Right atrium auricular region (tissue), 2 donors: ENCODE measurements around the gene WDR53. TPM values are rescaled to one million over a fixed set of nuclear protein-coding genes. Genes with fewer than 3 reads are reported as not detected.
A peak's percentile ranks its signal among the peaks of the same experiment; 100 is the strongest.
"Not testable (repeated sequence)": the region's sequence is repeated elsewhere in the genome, so short reads cannot be mapped to it uniquely, and the experiment has no call there.

Experiments used
- DNase-seq: peaks from one replicate; pipeline ENCODE4 v3.0.0-alpha.2; 2019; ENCODE audit warnings: low spot score
- H3K27ac ChIP-seq, 2 donors: fragments of 200-600 bp; sonication (generic); 1 replicate in 1 of 2; 2 replicates in 1 of 2; pipeline ENCODE4 v1.5.1; 2016 to 2019
- H3K27me3 ChIP-seq, 2 donors: fragments of 200-600 bp; sonication (generic); one replicate each; pipeline versions ENCODE4 v1.5.1 to v1.6.0; 2017 to 2019
- H3K36me3 ChIP-seq: fragments of 200-600 bp; sonication (generic); one replicate; pipeline ENCODE4 v1.5.1; 2016
- H3K4me1 ChIP-seq, 2 donors: fragments of 200-600 bp; sonication (generic); one replicate each; pipeline versions ENCODE4 v1.5.1 to v1.6.0; 2017 to 2019
- H3K4me3 ChIP-seq, 2 donors: fragments of 200-600 bp; sonication (generic); 1 replicate in 1 of 2; 2 replicates in 1 of 2; pipeline ENCODE4 v1.5.1; 2017 to 2019; ENCODE audit warnings: mild to moderate bottlenecking in 1 of 2, moderate library complexity in 1 of 2
- H3K9me3 ChIP-seq, 2 donors: fragments of 200-600 bp; sonication (generic); one replicate each; pipeline ENCODE4 v1.5.1; 2019
- total RNA-seq, 2 donors: library from RNA; depleted of rRNA; stranded (reverse); fragments of >200 nt; gene quantifications; one replicate each; pipeline ENCODE4 v1.1.0, GENCODE V29; 2016
- TF ChIP-seq, protein P1 (sequence below), 2 donors: fragments of 200-600 bp; sonication (generic); IDR thresholded peaks; one replicate each; pipeline ENCODE4 v1.5.1; 2019; ENCODE audit warnings: antibody characterized with exemption in 2 of 2

Gene WDR53
- total RNA-seq, 2 donors from 2014 or later, result 3.0 to 4.3 TPM

DNA sequence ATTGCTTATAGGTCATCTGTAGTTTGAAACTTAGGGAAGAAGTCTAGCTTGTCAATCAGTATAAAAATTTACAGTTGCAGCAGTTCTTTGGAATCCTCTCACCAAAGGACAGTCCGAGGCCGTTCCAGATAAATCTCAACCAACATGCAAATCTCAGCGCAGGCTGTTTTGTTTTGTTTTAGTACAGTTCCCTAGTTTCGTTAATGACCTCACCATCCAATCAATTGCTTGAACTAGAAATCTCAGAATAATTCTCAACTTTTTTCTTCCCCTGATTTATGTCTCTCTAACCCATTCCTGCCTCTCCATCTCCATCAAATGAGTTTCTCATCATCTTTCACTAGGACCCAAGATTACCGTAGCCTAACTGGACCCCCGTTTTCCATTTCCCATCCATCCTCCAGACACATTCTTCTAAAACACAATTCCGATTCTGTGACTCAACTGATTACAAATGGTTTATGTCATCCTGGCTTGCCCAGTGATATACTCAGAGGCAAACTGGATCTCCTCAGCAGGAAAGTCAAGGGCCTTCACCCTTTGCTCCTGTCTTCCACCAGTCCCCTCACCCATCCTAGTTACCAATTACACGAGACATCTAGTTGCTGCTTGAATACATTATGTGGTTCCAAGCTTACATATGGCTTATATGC lies 54.5 kb downstream of the WDR53 start:
- no peaks in the 10 kb centered on the region for H3K36me3 ChIP-seq
- TF ChIP-seq, protein P1, sequence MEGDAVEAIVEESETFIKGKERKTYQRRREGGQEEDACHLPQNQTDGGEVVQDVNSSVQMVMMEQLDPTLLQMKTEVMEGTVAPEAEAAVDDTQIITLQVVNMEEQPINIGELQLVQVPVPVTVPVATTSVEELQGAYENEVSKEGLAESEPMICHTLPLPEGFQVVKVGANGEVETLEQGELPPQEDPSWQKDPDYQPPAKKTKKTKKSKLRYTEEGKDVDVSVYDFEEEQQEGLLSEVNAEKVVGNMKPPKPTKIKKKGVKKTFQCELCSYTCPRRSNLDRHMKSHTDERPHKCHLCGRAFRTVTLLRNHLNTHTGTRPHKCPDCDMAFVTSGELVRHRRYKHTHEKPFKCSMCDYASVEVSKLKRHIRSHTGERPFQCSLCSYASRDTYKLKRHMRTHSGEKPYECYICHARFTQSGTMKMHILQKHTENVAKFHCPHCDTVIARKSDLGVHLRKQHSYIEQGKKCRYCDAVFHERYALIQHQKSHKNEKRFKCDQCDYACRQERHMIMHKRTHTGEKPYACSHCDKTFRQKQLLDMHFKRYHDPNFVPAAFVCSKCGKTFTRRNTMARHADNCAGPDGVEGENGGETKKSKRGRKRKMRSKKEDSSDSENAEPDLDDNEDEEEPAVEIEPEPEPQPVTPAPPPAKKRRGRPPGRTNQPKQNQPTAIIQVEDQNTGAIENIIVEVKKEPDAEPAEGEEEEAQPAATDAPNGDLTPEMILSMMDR (IDR thresholded peaks at IDR 0.05), result no peak
- peak overlapping the region; percentile 72 to 83 for H3K27ac ChIP-seq
- H3K4me1 ChIP-seq, result no peaks in the 10 kb centered on the region
- no peak for DNase-seq
- H3K4me3 ChIP-seq, result no peak overlapping the region
- peaks cover 0 to 9% of the 10 kb centered on the region in 2 donors for H3K9me3 ChIP-seq
- H3K27me3 ChIP-seq, result no peaks in the 10 kb centered on the region

DNA sequence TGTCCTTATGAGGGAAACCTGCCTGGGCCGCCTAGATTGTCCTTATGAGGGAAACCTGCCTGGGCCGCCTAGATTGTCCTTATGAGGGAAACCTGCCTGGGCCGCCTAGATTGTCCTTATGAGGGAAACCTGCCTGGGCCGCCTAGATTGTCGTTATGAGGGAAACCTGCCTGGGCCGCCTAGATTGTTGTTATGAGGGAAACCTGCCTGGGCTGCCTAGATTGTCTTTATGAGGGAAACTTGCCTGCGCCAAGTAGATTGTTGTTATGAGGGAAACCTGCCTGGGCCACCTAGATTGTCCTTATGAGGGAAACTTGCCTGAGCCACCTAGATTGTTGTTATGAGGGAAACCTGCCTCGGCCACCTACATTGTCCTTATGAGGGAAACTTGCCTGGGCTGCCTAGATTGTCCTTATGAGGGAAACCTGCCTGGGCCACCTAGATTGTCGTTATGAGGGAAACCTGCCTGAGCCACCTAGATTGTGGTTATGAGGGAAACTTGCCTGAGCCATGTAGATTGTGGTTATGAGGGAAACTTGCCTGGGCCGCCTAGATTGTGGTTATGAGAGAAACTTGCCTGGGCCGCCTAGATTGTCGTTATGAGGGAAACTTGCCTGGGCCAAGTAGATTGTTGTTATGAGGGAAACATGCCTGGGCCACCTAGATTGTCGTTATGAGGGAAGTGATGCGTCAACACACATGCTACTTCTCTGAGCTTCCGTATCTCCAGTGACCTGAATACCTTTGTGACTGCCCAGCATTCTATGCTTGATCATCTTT lies 56.5 kb downstream of the WDR53 start:
- not testable (repeated sequence) for H3K36me3 ChIP-seq, DNase-seq, H3K27me3 ChIP-seq, H3K4me1 ChIP-seq, H3K4me3 ChIP-seq, H3K9me3 ChIP-seq, H3K27ac ChIP-seq

DNA sequence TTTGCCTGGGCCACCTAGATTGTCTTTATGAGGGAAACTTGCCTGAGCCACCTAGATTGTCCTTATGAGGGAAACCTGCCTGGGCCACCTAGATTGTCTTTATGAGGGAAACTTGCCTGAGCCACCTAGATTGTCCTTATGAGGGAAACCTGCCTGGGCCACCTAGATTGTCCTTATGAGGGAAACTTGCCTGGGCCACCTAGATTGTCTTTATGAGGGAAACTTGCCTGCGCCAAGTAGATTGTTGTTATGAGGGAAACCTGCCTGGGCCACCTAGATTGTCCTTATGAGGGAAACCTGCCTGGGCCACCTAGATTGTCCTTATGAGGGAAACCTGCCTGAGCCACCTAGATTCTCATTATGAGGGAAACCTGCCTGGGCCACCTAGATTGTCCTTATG lies 57.2 kb downstream of the WDR53 start:
- H3K9me3 ChIP-seq, H3K36me3 ChIP-seq: not testable (repeated sequence)

DNA sequence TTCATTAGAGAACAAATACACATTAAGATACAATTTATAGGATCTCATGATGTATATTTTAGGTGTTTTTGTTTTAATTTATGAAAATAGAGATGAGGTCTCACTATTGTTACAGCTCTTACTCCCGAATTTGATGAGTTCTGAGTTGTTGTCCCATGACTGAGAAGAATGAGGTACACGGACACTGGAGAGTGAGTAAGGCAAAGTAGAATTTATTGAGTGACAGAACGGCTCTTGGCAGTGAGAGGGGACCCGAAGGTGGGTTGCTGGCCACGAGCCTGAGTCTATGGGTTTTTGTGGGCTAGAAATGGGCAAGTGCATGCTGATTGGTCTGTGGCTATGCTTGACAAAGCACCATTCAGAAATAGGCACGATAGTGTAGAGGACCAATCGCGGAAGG lies 61.7 kb downstream of the WDR53 start:
- DNase-seq, result no peak
- no peak overlapping the region for H3K4me3 ChIP-seq
- H3K4me1 ChIP-seq, result peaks cover 0 to 6% of the 10 kb centered on the region in 2 donors
- H3K36me3 ChIP-seq, result no peaks in the 10 kb centered on the region
- H3K9me3 ChIP-seq, result peaks cover 0 to 9% of the 10 kb centered on the region in 2 donors
- no peaks in the 10 kb centered on the region for H3K27me3 ChIP-seq
- TF ChIP-seq, protein P1 (IDR thresholded peaks at IDR 0.05), result no peak
- H3K27ac ChIP-seq, result no peak overlapping the region

More for the DNA sequence above, 57.2 kb downstream of the WDR53 start:
- H3K4me1 ChIP-seq, DNase-seq, H3K27me3 ChIP-seq, H3K4me3 ChIP-seq, H3K27ac ChIP-seq: not testable (repeated sequence)

DNA sequence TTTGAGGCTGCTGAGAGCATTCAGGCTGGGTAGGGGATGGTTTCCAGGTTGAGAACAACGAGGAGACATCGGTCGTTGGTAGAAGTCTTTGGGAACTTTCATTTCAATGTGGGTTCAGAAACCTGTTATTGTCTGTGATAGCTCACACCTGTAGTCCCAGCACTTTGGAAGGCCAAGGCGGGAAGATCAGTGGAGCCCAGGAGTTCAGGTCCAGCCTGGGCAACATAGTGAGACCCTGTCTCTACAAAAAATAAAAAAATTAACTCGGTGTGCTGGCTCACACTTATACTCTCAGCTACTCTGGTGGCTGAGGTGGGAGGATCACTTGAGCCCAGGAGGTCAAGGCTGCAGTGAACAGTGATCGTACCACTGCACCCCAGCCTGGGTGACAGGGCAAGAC lies 63.8 kb downstream of the WDR53 start:
- H3K36me3 ChIP-seq, result no peaks in the 10 kb centered on the region
- H3K4me3 ChIP-seq, result no peak overlapping the region
- H3K27me3 ChIP-seq, result no peaks in the 10 kb centered on the region
- peaks cover 0 to 27% of the 10 kb centered on the region in 2 donors for H3K4me1 ChIP-seq
- peak overlapping the region; percentile 95 to 99 for H3K27ac ChIP-seq
- no peak for DNase-seq
- TF ChIP-seq, protein P1 (IDR thresholded peaks at IDR 0.05), result no peak
- H3K9me3 ChIP-seq, result peaks cover 0 to 9% of the 10 kb centered on the region in 2 donors

Other genes starting within 250 kb of the WDR53 start
- gene TM4SF19, start 230.2 kb downstream of the WDR53 start, total RNA-seq, result not detected
- gene UBXN7, start 136.1 kb downstream of the WDR53 start, total RNA-seq, result 10 to 100 TPM; 10.5 to 13.3 TPM
- 10 to 100 TPM; 14.9 to 15.5 TPM for gene RNF168, start 64.8 kb downstream of the WDR53 start, total RNA-seq
- gene SMCO1, start 53.2 kb downstream of the WDR53 start, total RNA-seq, result 10 to 100 TPM in 1 of 2 donors, 1 to 10 TPM in 1; 3.6 to 42.3 TPM
- 1 to 10 TPM; 6.3 to 6.5 TPM for gene FBXO45, start 106 bp upstream of the WDR53 start, total RNA-seq
- 1 to 10 TPM; 2.4 to 4.8 TPM for gene NRROS, start 71.1 kb upstream of the WDR53 start, total RNA-seq
- gene CEP19, start 143.7 kb upstream of the WDR53 start, total RNA-seq, result 1 to 10 TPM; 1.1 to 1.4 TPM
- 10 to 100 TPM; 12.0 to 25.0 TPM for gene PIGX, start 143.8 kb upstream of the WDR53 start, total RNA-seq
- gene PAK2, start 171.3 kb upstream of the WDR53 start, total RNA-seq, result 10 to 100 TPM; 47.5 to 48.7 TPM